Measurements from ENCODE around the gene CYSRT1. TPM values are rescaled to one million over a fixed set of nuclear protein-coding genes. Genes with fewer than 3 reads are reported as not detected.

CYSRT1 gene
- total RNA-seq, 2 experiments from 2014 or later: 1.7 to 2.9 TPM

DNA sequence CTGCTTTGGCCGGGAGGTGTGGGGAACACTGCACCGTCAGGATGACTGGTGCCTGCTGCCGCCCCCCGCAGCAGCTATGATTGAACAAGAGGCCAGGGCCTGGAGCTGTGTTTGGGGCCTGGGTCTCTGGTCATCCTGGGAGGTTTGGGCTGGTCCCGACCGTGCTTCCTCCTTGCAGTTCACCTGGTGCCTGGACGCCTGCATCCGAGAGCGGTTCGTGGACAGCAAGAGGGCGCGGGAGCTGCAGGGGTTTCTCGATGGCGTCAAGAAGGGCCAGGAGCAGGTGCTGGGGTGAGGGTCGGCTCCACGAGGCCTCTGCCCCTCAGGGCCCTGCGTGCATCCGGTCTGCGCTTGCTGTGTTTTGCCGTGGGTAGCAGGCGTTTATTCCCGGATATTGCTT, 39.1 kb downstream of the CYSRT1 start:
- H4K20me1 ChIP-seq (ENCODE audit: insufficient read depth, low read length): no peaks in the 10 kb centered on the region
- H3K4me1 ChIP-seq (ENCODE audit: insufficient read depth, low read length, poor library complexity, severe bottlenecking): peaks cover 29% of the 10 kb centered on the region
- BruUV-seq (replicated peaks): no TSS peak
- no peak overlapping the region for H2AFZ ChIP-seq (ENCODE audit: low read length)
- H3K79me2 ChIP-seq (ENCODE audit: insufficient read depth, low read depth, low read length): peaks cover 16% of the 10 kb centered on the region; the same call in 1 of the 2 replicates
- peaks cover 60% of the 10 kb centered on the region for H3K36me3 ChIP-seq (ENCODE audit: insufficient read depth, low read length)
- POLR2A ChIA-PET: no interaction called here
- H3K4me3 ChIP-seq (ENCODE audit: low read depth, low read length, poor library complexity, severe bottlenecking): no peak overlapping the region
- CTCF ChIA-PET (ENCODE audit: unreplicated experiment): no interaction called here
- no peak overlapping the region for H3K4me2 ChIP-seq (ENCODE audit: low read length)
- DNase-seq (ENCODE audit: low spot score): no peak
- H3K27ac ChIP-seq (ENCODE audit: low read depth, low read length, poor library complexity, severe bottlenecking): no peak overlapping the region
- intact Hi-C loops (cut with micrococcal nuclease; ENCODE audit: unreplicated experiment): no loop called here
- TF ChIP-seq EZH2phosphoT487 (IDR thresholded peaks at IDR 0.05; ENCODE audit: borderline replicate concordance, low read depth, low read length): no peak
- TF ChIP-seq, protein P1, sequence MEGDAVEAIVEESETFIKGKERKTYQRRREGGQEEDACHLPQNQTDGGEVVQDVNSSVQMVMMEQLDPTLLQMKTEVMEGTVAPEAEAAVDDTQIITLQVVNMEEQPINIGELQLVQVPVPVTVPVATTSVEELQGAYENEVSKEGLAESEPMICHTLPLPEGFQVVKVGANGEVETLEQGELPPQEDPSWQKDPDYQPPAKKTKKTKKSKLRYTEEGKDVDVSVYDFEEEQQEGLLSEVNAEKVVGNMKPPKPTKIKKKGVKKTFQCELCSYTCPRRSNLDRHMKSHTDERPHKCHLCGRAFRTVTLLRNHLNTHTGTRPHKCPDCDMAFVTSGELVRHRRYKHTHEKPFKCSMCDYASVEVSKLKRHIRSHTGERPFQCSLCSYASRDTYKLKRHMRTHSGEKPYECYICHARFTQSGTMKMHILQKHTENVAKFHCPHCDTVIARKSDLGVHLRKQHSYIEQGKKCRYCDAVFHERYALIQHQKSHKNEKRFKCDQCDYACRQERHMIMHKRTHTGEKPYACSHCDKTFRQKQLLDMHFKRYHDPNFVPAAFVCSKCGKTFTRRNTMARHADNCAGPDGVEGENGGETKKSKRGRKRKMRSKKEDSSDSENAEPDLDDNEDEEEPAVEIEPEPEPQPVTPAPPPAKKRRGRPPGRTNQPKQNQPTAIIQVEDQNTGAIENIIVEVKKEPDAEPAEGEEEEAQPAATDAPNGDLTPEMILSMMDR (conservative IDR thresholded peaks at IDR 0.05; ENCODE audit: low read length): no peak
- no peaks in the 10 kb centered on the region for H3K9me2 ChIP-seq (ENCODE audit: insufficient read depth, low read length)
- no peaks in the 10 kb centered on the region for H3K9me3 ChIP-seq (ENCODE audit: low read length)

GRCh38 chr9:137265496-137266161, 40.7 kb downstream of the CYSRT1 start:
- CTCF ChIA-PET (ENCODE audit: unreplicated experiment): no interaction called here

More at GRCh38 chr9:137265496-137266161, 40.7 kb downstream of the CYSRT1 start:
- Histone ChIP-seq H3K27ac (ENCODE audit: low read depth, low read length, poor library complexity, severe bottlenecking) (no peak overlapping the region), H3K79me2 (ENCODE audit: insufficient read depth, low read depth, low read length) (peaks cover 18% of the 10 kb centered on the region; the same call in 1 of the 2 replicates), H3K9me2 (ENCODE audit: insufficient read depth, low read length) (no peaks in the 10 kb centered on the region), H3K4me3 (ENCODE audit: low read depth, low read length, poor library complexity, severe bottlenecking) (no peak overlapping the region), H3K4me1 (ENCODE audit: insufficient read depth, low read length, poor library complexity, severe bottlenecking) (peaks cover 40% of the 10 kb centered on the region), H2AFZ (ENCODE audit: low read length) (no peak overlapping the region), H3K36me3 (ENCODE audit: insufficient read depth, low read length) (peaks cover 61% of the 10 kb centered on the region), H3K4me2 (ENCODE audit: low read length) (no peak overlapping the region), H4K20me1 (ENCODE audit: insufficient read depth, low read length) (no peaks in the 10 kb centered on the region), H3K9me3 (ENCODE audit: low read length) (no peaks in the 10 kb centered on the region)
- no peak for TF ChIP-seq EZH2phosphoT487 (IDR thresholded peaks at IDR 0.05; ENCODE audit: borderline replicate concordance, low read depth, low read length)
- TF ChIP-seq, protein P1 (conservative IDR thresholded peaks at IDR 0.05; ENCODE audit: low read length): no peak
- no TSS peak for BruUV-seq (replicated peaks)
- intact Hi-C loops (cut with micrococcal nuclease; ENCODE audit: unreplicated experiment): no loop called here
- POLR2A ChIA-PET: interaction anchor here (1.1 kb wide), 1 partner anchor 11 kb away, joined by 3 read pairs; no protein-coding TSS in a partner anchor
- no peak for DNase-seq (ENCODE audit: low spot score)

Measured in OCI-LY7 (cell line).